ENCODE data around the gene ZNF654. TPM values are rescaled to one million over a fixed set of nuclear protein-coding genes. Genes with fewer than 3 reads are reported as not detected.

The ZNF654 gene
- total RNA-seq, 1 donor from 2014 or later, result 9.9 TPM

GRCh38 chr3:88025001-88025552, 34.0 kb upstream of the ZNF654 start:
- Mint-ChIP-seq H3K27ac (no peak overlapping the region), H3K4me3 (ENCODE audit: low read depth) (no peak overlapping the region), H3K4me1 (ENCODE audit: low read depth) (no peaks in the 10 kb centered on the region), H3K27me3 (no peaks in the 10 kb centered on the region), H3K9me3 (ENCODE audit: low read depth) (peaks cover 6% of the 10 kb centered on the region), H3K36me3 (ENCODE audit: insufficient read depth) (no peaks in the 10 kb centered on the region)
- no peak for TF ChIP-seq CTCF (IDR thresholded peaks at IDR 0.05; ENCODE audit: unreplicated experiment)
- DNase-seq (ENCODE audit: low spot score, unreplicated experiment), result no peak

GRCh38 chr3:88028876-88029275, 30.2 kb upstream of the ZNF654 start:
- no peak for TF ChIP-seq CTCF (IDR thresholded peaks at IDR 0.05; ENCODE audit: unreplicated experiment)
- peaks cover 6% of the 10 kb centered on the region for H3K9me3 Mint-ChIP-seq (ENCODE audit: low read depth)
- no peak overlapping the region for H3K27ac Mint-ChIP-seq
- H3K27me3 Mint-ChIP-seq, result no peaks in the 10 kb centered on the region
- DNase-seq (ENCODE audit: low spot score, unreplicated experiment), result no peak
- no peak overlapping the region for H3K4me3 Mint-ChIP-seq (ENCODE audit: low read depth)
- no peaks in the 10 kb centered on the region for H3K36me3 Mint-ChIP-seq (ENCODE audit: insufficient read depth)
- no peaks in the 10 kb centered on the region for H3K4me1 Mint-ChIP-seq (ENCODE audit: low read depth)

GRCh38 chr3:88030210-88030609, 28.8 kb upstream of the ZNF654 start:
- Mint-ChIP-seq H3K27ac (no peak overlapping the region), H3K4me3 (ENCODE audit: low read depth) (no peak overlapping the region), H3K36me3 (ENCODE audit: insufficient read depth) (no peaks in the 10 kb centered on the region), H3K9me3 (ENCODE audit: low read depth) (peaks cover 6% of the 10 kb centered on the region), H3K27me3 (no peaks in the 10 kb centered on the region), H3K4me1 (ENCODE audit: low read depth) (no peaks in the 10 kb centered on the region)
- no peak for TF ChIP-seq CTCF (IDR thresholded peaks at IDR 0.05; ENCODE audit: unreplicated experiment)
- no peak for DNase-seq (ENCODE audit: low spot score, unreplicated experiment)

- no peaks in the 10 kb centered on the region for H3K27me3 Mint-ChIP-seq
- H3K4me1 Mint-ChIP-seq (ENCODE audit: low read depth), result no peaks in the 10 kb centered on the region
- no peak overlapping the region for H3K4me3 Mint-ChIP-seq (ENCODE audit: low read depth)
- no peak for TF ChIP-seq CTCF (IDR thresholded peaks at IDR 0.05; ENCODE audit: unreplicated experiment)
- DNase-seq (ENCODE audit: low spot score, unreplicated experiment), result no peak
- H3K27ac Mint-ChIP-seq, result no peak overlapping the region
- H3K9me3 Mint-ChIP-seq (ENCODE audit: low read depth), result no peaks in the 10 kb centered on the region
- no peaks in the 10 kb centered on the region for H3K36me3 Mint-ChIP-seq (ENCODE audit: insufficient read depth)
These were observed 27.4 kb upstream of the ZNF654 start for GRCh38 chr3:88031642-88032077.

GRCh38 chr3:88032245-88032644, 26.8 kb upstream of the ZNF654 start:
- H3K4me3 Mint-ChIP-seq (ENCODE audit: low read depth), result no peak overlapping the region
- no peaks in the 10 kb centered on the region for H3K27me3 Mint-ChIP-seq
- H3K27ac Mint-ChIP-seq, result no peak overlapping the region
- TF ChIP-seq CTCF (IDR thresholded peaks at IDR 0.05; ENCODE audit: unreplicated experiment), result no peak
- no peak for DNase-seq (ENCODE audit: low spot score, unreplicated experiment)
- no peaks in the 10 kb centered on the region for H3K36me3 Mint-ChIP-seq (ENCODE audit: insufficient read depth)
- no peaks in the 10 kb centered on the region for H3K9me3 Mint-ChIP-seq (ENCODE audit: low read depth)
- H3K4me1 Mint-ChIP-seq (ENCODE audit: low read depth), result no peaks in the 10 kb centered on the region
